T-helper 17 cell (primary cell): ENCODE measurements around the gene RADX. TPM values are rescaled to one million over a fixed set of nuclear protein-coding genes. Genes with fewer than 3 reads are reported as not detected.
A peak's percentile ranks its signal among the peaks of the same experiment; 100 is the strongest.

Experiments
- ATAC-seq: fragments of 150-1000 bp; cut with Tn5 transposase; 2 replicates; pipeline ENCODE4 v1.10.0; 2021; ENCODE audit warnings: mild to moderate bottlenecking, moderate library complexity
- DNase-seq, 3 donors: peaks; one replicate each; pipeline versions ENCODE4 v3.0.0 to v3.0.0-alpha.2; 2020 to 2021
- H3K9me3 ChIP-seq: one replicate; pipeline ENCODE4 v1.7.0; 2013; ENCODE audit warnings: low read length, mild to moderate bottlenecking; ENCODE audit not compliant: control insufficient read depth, poor library complexity, severe bottlenecking
- H3K27ac Mint-ChIP-seq: one replicate; pipeline ENCODE4 v1.8.0; 2022; ENCODE audit warnings: mild to moderate bottlenecking, moderate library complexity, mixed read lengths
- H3K27me3 Mint-ChIP-seq: one replicate; pipeline ENCODE4 v1.8.0; 2022; ENCODE audit warnings: mixed read lengths
- H3K36me3 Mint-ChIP-seq: one replicate; pipeline ENCODE4 v1.8.0; 2022; ENCODE audit warnings: low read depth, mixed read lengths
- H3K4me1 Mint-ChIP-seq: one replicate; pipeline ENCODE4 v1.8.0; 2022; ENCODE audit warnings: mild to moderate bottlenecking, mixed read lengths
- H3K4me3 Mint-ChIP-seq: one replicate; pipeline ENCODE4 v1.8.0; 2022; ENCODE audit warnings: mild to moderate bottlenecking, moderate library complexity, mixed read lengths
- total RNA-seq, 4 donors: library from RNA in 2 of 4; stranded (reverse) in 2 of 4; gene quantifications; one replicate each; pipeline ENCODE4 v1.2.3 and lab custom pipeline; 2022 to 2026

The RADX gene
- total RNA-seq, 2 donors from 2014 or later, result 13.2 to 30.3 TPM

- Mint-ChIP-seq H3K4me1 (no peaks in the 10 kb centered on the region), H3K27me3 (no peaks in the 10 kb centered on the region), H3K4me3 (no peak overlapping the region), H3K27ac (no peak overlapping the region), H3K36me3 (no peaks in the 10 kb centered on the region)
- DNase-seq (no peak), ATAC-seq (no peak)
- no peaks in the 10 kb centered on the region for H3K9me3 ChIP-seq
Measured at GRCh38 chrX:106707771-106708454, 96.1 kb downstream of the RADX start.

GRCh38 chrX:106710771-106711170 lies 99.0 kb downstream of the RADX start:
- DNase-seq, result no peak
- Mint-ChIP-seq H3K36me3 (no peaks in the 10 kb centered on the region), H3K4me3 (no peak overlapping the region), H3K27ac (no peak overlapping the region), H3K4me1 (no peaks in the 10 kb centered on the region), H3K27me3 (peaks cover 6% of the 10 kb centered on the region)
- ATAC-seq, result no peak
- H3K9me3 ChIP-seq, result no peaks in the 10 kb centered on the region

DNA sequence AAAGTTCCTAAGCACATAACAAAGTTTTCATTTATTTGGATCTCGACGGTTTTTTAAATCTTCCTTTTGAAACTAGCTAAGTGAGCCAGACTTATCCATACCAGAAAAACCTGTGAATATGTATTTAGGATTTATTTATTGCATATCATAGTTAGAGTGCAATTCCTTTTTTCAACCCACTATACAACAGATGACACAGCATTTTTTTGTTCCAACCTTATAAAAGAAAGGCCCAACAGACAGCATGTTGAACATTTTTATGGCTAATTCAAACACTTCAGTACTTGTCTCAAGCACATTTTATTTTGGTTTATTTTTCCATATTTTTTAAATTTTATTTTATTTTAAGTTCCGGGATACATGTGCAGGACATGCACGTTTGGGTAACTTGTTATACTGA lies 99.6 kb downstream of the RADX start:
- H3K4me1 Mint-ChIP-seq, result no peaks in the 10 kb centered on the region
- H3K4me3 Mint-ChIP-seq, result no peak overlapping the region
- no peak for ATAC-seq
- H3K36me3 Mint-ChIP-seq, result no peaks in the 10 kb centered on the region
- H3K27me3 Mint-ChIP-seq, result peaks cover 11% of the 10 kb centered on the region
- no peaks in the 10 kb centered on the region for H3K9me3 ChIP-seq
- no peak for DNase-seq
- no peak overlapping the region for H3K27ac Mint-ChIP-seq

GRCh38 chrX:106716004-106716403 lies 104.2 kb downstream of the RADX start:
- H3K27ac Mint-ChIP-seq, result no peak overlapping the region
- ATAC-seq (no peak), DNase-seq (no peak)
- H3K9me3 ChIP-seq, result no peaks in the 10 kb centered on the region
- no peak overlapping the region for H3K4me3 Mint-ChIP-seq
- no peaks in the 10 kb centered on the region for H3K4me1 Mint-ChIP-seq
- no peaks in the 10 kb centered on the region for H3K36me3 Mint-ChIP-seq
- H3K27me3 Mint-ChIP-seq, result peaks cover 11% of the 10 kb centered on the region

DNA sequence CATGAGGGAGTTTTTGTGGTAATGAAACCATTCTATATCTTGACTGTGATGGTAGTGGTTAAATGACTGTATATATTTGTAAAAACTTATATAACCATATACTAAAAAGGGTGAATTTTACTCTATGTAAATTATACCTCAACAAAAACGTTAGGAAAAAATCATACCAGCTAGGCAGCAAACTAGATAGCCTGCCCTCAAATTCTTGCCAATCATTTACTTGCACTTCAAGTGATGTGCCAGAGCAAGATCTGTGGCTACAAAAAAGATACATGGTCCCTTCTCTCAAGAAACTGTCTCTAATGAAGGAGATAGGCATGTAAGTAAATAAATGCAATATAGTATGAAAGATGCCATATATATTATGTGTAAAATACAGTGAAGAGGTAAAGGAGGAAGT lies 104.7 kb downstream of the RADX start:
- ATAC-seq (no peak), DNase-seq (no peak)
- Mint-ChIP-seq H3K4me1 (no peaks in the 10 kb centered on the region), H3K4me3 (no peak overlapping the region), H3K27ac (no peak overlapping the region), H3K36me3 (no peaks in the 10 kb centered on the region), H3K27me3 (peaks cover 11% of the 10 kb centered on the region)
- no peaks in the 10 kb centered on the region for H3K9me3 ChIP-seq

DNA sequence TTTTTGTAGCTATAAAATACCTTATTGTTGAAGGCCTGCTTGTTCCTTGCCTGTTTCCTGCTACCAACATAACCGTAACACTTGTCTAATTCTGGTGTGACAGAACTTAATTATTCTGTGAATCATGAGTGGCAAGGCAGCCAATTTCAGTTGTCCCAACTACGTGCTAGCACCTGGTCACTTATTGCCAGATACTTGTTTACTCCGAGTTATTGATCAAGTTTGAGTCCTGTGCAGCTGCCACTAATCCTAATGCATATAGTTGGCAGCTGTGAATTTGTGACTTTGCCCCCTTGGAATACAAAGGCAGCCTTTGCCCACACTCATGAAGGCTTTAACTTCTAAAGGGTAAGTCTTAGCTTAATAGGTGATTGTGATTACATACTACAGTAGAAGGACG lies 106.9 kb downstream of the RADX start:
- ATAC-seq (no peak), DNase-seq (no peak)
- Mint-ChIP-seq H3K36me3 (no peaks in the 10 kb centered on the region), H3K27ac (no peak overlapping the region), H3K27me3 (peaks cover 19% of the 10 kb centered on the region), H3K4me3 (no peak overlapping the region), H3K4me1 (no peaks in the 10 kb centered on the region)
- H3K9me3 ChIP-seq, result no peaks in the 10 kb centered on the region

- H3K4me1 Mint-ChIP-seq, result peaks cover 6% of the 10 kb centered on the region
- no peak for ATAC-seq
- H3K27ac Mint-ChIP-seq, result no peak overlapping the region
Measured at GRCh38 chrX:106725931-106726330, 114.2 kb downstream of the RADX start.

DNA sequence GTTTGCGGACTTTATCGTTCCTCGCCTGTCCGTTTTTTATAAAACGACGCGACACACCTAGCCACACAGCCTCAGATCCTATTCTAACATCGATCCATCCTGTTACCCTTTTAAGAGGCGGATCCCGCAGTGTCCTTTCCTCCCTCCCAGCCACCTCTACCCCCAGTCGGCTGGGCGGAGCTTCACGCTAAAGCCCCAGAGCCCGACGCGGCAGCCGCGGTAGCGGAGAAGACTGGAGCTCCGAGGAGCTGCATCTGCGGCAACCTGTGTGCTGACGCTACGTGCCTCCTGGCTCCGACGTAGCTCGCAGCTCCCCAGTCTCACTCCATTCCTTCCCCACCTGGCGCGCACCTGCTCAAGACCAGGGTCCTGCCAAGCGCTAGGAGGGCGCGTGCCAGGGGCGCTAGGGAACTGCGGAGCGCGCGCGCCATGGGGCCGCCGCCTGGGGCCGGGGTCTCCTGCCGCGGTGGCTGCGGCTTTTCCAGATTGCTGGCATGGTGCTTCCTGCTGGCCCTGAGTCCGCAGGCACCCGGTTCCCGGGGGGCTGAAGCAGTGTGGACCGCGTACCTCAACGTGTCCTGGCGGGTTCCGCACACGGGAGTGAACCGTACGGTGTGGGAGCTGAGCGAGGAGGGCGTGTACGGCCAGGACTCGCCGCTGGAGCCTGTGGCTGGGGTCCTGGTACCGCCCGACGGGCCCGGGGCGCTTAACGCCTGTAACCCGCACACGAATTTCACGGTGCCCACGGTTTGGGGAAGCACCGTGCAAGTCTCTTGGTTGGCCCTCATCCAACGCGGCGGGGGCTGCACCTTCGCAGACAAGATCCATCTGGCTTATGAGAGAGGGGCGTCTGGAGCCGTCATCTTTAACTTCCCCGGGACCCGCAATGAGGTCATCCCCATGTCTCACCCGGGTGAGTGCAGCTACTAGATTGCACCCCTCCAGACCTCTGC lies 115.0 kb downstream of the RADX start, which contains the start of gene RNF128:
TSS of gene RNF128 (plus strand) at position 217 of the 953 bp plus-strand sequence. CDS start at position 430, 213 bp downstream.
- DNase-seq (no peak), ATAC-seq (peak; percentile 78)
- Mint-ChIP-seq H3K27me3 (peaks cover 28% of the 10 kb centered on the region), H3K4me1 (peaks cover 8% of the 10 kb centered on the region), H3K27ac (no peak within 1 kb of the TSS), H3K4me3 (peak within 1 kb of the TSS; percentile 85), H3K36me3 (peaks cover 5% of the 10 kb centered on the region)
- H3K9me3 ChIP-seq, result no peaks in the 10 kb centered on the region

More at GRCh38 chrX:106725931-106726330, 114.2 kb downstream of the RADX start:
- Mint-ChIP-seq H3K36me3 (peaks cover 2% of the 10 kb centered on the region), H3K4me3 (peak overlapping the region; percentile 85), H3K27me3 (peaks cover 30% of the 10 kb centered on the region)
- H3K9me3 ChIP-seq, result no peaks in the 10 kb centered on the region
- DNase-seq, result no peak

DNA sequence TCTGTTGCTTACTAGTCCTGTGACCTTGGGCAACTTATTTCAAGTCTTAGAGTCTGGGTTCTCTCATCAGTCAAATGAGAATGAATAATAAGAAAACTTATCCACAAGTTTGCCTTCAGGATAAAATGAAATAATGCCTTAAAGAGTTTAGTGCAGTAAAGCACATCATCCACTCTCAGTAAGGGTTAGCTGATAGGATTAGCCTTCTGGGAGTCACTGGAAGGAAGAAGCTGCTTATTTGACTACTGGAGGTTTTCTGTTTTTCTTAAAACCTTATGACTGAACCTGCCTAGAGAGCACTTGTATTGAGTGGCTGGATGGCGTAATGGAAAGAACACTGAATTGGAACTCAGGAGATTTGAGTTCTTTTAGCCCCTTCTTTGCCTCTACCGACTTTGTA lies 116.6 kb downstream of the RADX start:
- no peak for DNase-seq
- H3K9me3 ChIP-seq, result no peaks in the 10 kb centered on the region
- Mint-ChIP-seq H3K4me3 (no peak overlapping the region), H3K27ac (no peak overlapping the region), H3K27me3 (peaks cover 30% of the 10 kb centered on the region), H3K36me3 (peaks cover 5% of the 10 kb centered on the region), H3K4me1 (peaks cover 8% of the 10 kb centered on the region)
- ATAC-seq, result no peak

Other genes starting within 250 kb of the RADX start
- gene RNF128, start 114.7 kb downstream of the RADX start, total RNA-seq, result not detected
- gene TBC1D8B, start 190.7 kb downstream of the RADX start, total RNA-seq, result 1 to 10 TPM in 1 of 2 donors, under 1 TPM in 1; 0.65 to 1.8 TPM